K562 (cell line): ENCODE data around the gene SERTAD1. TPM values are rescaled to one million over a fixed set of nuclear protein-coding genes. Genes with fewer than 3 reads are reported as not detected.
A peak's percentile ranks its signal among the peaks of the same experiment; 100 is the strongest.

Experiments
- CHD4 ChIP-seq: fragments of 200-600 bp; sonication (generic); IDR thresholded peaks from 3 replicates; pipeline ENCODE4 v1.6.1; 2012; ENCODE audit warnings: low read depth, mild to moderate bottlenecking, mixed read lengths, low read length, inconsistent platforms; ENCODE audit not compliant: insufficient read depth, insufficient replicate concordance, poor library complexity, severe bottlenecking
- DMBX1 ChIP-seq: fragments of 250-450 bp; sonication (Bioruptor Pico); IDR thresholded peaks from 2 replicates; pipeline ENCODE4 v1.8.0; 2022; ENCODE audit warnings: inconsistent platforms, mild to moderate bottlenecking, moderate library complexity, borderline replicate concordance
- ELF1 ChIP-seq: fragments of 200-800 bp; sonication (Bioruptor generic); IDR thresholded peaks from 2 replicates; pipeline ENCODE4 v1.6.1; 2016; ENCODE audit warnings: missing genetic modification characterization, missing compliant biosample characterization
- ESRRA ChIP-seq: fragments of 450-650 bp; IDR thresholded peaks from 2 replicates; pipeline ENCODE4 v1.6.1; 2014; ENCODE audit warnings: low read depth, mild to moderate bottlenecking, moderate library complexity, borderline replicate concordance
- ETV1 ChIP-seq: fragments of 450-650 bp; conservative IDR thresholded peaks from 2 replicates; pipeline ENCODE4 v1.6.1; 2016; ENCODE audit warnings: missing genetic modification characterization, control low read depth, low read depth, missing compliant biosample characterization
- FOXM1 ChIP-seq, 2 experiments: fragments of 450-650 bp in 1 of 2; sonication (generic) in 1 of 2; formaldehyde crosslinking in 1 of 2; IDR thresholded peaks; 2 replicates each; pipeline versions ENCODE4 v1.6.1 to v1.9.0; 2017 to 2022; ENCODE audit warnings: low read depth in 2 of 2, mild to moderate bottlenecking in 2 of 2, missing genetic modification reagents in 1 of 2, moderate library complexity in 1 of 2
- HLTF ChIP-seq: fragments of 450-650 bp; IDR thresholded peaks from 2 replicates; pipeline ENCODE4 v1.6.1; 2016
- HNRNPUL1 ChIP-seq: fragments of 200-400 bp; formaldehyde crosslinking; IDR thresholded peaks from 2 replicates; pipeline ENCODE4 v1.6.1; 2017; ENCODE audit warnings: low read length
- NFE2L1 ChIP-seq: fragments of 450-650 bp; IDR thresholded peaks from 2 replicates; pipeline ENCODE4 v1.6.1; 2016; ENCODE audit warnings: missing genetic modification characterization, low read depth, mild to moderate bottlenecking, missing compliant biosample characterization, moderate library complexity, borderline replicate concordance
- PHF21A ChIP-seq: fragments of 450-650 bp; IDR thresholded peaks from 2 replicates; pipeline ENCODE4 v1.6.1; 2017; ENCODE audit warnings: low read depth, borderline replicate concordance
- RFX5 ChIP-seq: IDR thresholded peaks from 2 replicates; pipeline ENCODE4 v1.6.1; 2011; ENCODE audit warnings: low read depth, mild to moderate bottlenecking, improper control_type of control experiment, low read length
- SMC3 ChIP-seq: conservative IDR thresholded peaks from 2 replicates; pipeline ENCODE4 v1.6.1; 2011; ENCODE audit warnings: low read depth, low read length, improper control_type of control experiment; ENCODE audit not compliant: insufficient read depth
- TEAD1 ChIP-seq, 2 experiments: fragments of 450-650 bp in 1 of 2; sonication (generic) in 1 of 2; formaldehyde crosslinking; IDR thresholded peaks; 2 replicates each; pipeline versions ENCODE4 v1.4.0 to v1.8.0; 2020 to 2022; ENCODE audit warnings: mild to moderate bottlenecking in 2 of 2, missing genetic modification reagents in 1 of 2
- ZNF224 ChIP-seq: sonication (generic); formaldehyde crosslinking; IDR thresholded peaks from 2 replicates; pipeline ENCODE4 v1.8.0; 2022; ENCODE audit warnings: mild to moderate bottlenecking, missing genetic modification reagents
- ZNF77 ChIP-seq: fragments of 250-450 bp; sonication (Bioruptor Pico); IDR thresholded peaks from 2 replicates; pipeline ENCODE4 v1.5.0; 2020
- ZNF778 ChIP-seq: fragments of 450-650 bp; formaldehyde crosslinking; IDR thresholded peaks from 2 replicates; pipeline ENCODE4 v1.4.0; 2020; ENCODE audit warnings: mild to moderate bottlenecking, moderate library complexity
- polyA plus RNA-seq, 8 experiments: library from polyadenylated mRNA; depleted of rRNA in 4 of 8; stranded (reverse) in 5 of 8; unstranded in 3 of 8; fragments of >200 nt; fragmentation: Nextera tagmentation in 2 of 8; fragmentation: Illumina TruSeq in 1 of 8; extraction: Ambion mirVana in 2 of 8; extraction: Trizol in 1 of 8; gene quantifications; 2 replicates each; pipeline versions ENCODE4 v1.2.1 to v1.2.3, GENCODE V29; 2011 to 2014; ENCODE audit warnings: inconsistent platforms in 1 of 8, missing spikeins in 1 of 8
- total RNA-seq, 7 experiments: library from RNA; depleted of rRNA in 6 of 7; stranded (reverse); fragments of >200 nt in 6 of 7; fragmentation: Illumina TruSeq in 2 of 7; extraction: Trizol in 2 of 7; gene quantifications; 2 replicates each; pipeline versions ENCODE4 v1.2.1 to v1.2.3, GENCODE V29; 2011 to 2021; ENCODE audit warnings: low replicate concordance in 1 of 7
- TF ChIP-seq, protein P1 (sequence below): fragments of 150-350 bp; IDR thresholded peaks from 2 replicates; pipeline ENCODE4 v1.6.1; 2014; ENCODE audit warnings: low read depth, mild to moderate bottlenecking, low read length, borderline replicate concordance
- TF ChIP-seq, protein P2 (sequence below): sonication (generic); formaldehyde crosslinking; IDR thresholded peaks from 2 replicates; pipeline ENCODE4 v1.8.0; 2022; ENCODE audit warnings: mild to moderate bottlenecking, missing genetic modification reagents
- TF ChIP-seq, protein P3 (sequence below): fragments of 450-650 bp; IDR thresholded peaks from 2 replicates; pipeline ENCODE4 v1.6.1; 2017; ENCODE audit warnings: antibody characterized with exemption

Gene SERTAD1
- total and polyA plus RNA-seq, 9 of the 15 experiments (the other 6 are each of a cell fraction or from before 2014, with no cell fraction given), result 0.15 to 8.7 (median 4.9) TPM

DNA sequence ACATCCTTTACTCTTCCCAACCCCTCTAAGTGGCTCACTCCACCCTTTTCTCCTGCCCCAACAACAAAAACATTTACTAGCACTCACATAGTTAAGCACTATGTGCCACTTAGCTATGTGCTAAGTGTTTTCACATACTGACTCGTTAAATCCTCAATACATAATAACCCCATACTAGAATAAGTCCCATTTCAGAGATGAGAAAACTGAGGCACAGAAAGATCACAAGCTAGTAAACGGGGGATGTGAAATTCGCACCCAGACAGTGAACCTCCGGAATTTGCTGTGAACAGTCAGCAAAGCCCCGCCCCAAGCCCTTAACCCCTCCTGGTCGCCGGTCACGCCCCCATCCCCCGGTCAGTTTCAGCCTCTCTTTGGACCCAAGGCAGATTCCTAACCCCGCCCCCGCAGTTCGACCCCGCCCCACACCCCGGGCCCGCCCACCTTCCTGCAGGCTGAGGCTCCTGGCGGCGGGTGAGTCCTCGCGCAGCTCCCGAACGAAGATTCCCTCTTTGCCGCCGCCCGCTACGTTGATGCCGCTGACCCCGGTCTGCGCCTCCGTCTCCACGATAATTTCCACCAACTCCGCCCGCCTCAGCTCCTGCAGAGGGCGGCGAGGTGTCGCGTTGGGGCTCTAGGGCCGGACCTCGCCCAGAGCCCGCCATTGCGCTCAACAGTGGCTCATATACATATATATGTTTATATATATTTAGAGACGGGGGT lies 22.4 kb downstream of the SERTAD1 start (continued):
- TF ChIP-seq CHD4, result peak; percentile 95
- TF ChIP-seq RFX5, result no peak
- TF ChIP-seq, protein P1, sequence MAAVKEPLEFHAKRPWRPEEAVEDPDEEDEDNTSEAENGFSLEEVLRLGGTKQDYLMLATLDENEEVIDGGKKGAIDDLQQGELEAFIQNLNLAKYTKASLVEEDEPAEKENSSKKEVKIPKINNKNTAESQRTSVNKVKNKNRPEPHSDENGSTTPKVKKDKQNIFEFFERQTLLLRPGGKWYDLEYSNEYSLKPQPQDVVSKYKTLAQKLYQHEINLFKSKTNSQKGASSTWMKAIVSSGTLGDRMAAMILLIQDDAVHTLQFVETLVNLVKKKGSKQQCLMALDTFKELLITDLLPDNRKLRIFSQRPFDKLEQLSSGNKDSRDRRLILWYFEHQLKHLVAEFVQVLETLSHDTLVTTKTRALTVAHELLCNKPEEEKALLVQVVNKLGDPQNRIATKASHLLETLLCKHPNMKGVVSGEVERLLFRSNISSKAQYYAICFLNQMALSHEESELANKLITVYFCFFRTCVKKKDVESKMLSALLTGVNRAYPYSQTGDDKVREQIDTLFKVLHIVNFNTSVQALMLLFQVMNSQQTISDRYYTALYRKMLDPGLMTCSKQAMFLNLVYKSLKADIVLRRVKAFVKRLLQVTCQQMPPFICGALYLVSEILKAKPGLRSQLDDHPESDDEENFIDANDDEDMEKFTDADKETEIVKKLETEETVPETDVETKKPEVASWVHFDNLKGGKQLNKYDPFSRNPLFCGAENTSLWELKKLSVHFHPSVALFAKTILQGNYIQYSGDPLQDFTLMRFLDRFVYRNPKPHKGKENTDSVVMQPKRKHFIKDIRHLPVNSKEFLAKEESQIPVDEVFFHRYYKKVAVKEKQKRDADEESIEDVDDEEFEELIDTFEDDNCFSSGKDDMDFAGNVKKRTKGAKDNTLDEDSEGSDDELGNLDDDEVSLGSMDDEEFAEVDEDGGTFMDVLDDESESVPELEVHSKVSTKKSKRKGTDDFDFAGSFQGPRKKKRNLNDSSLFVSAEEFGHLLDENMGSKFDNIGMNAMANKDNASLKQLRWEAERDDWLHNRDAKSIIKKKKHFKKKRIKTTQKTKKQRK, result no peak
- TF ChIP-seq, protein P2, sequence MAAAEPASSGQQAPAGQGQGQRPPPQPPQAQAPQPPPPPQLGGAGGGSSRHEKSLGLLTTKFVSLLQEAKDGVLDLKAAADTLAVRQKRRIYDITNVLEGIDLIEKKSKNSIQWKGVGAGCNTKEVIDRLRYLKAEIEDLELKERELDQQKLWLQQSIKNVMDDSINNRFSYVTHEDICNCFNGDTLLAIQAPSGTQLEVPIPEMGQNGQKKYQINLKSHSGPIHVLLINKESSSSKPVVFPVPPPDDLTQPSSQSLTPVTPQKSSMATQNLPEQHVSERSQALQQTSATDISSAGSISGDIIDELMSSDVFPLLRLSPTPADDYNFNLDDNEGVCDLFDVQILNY, result no peak
- TF ChIP-seq TEAD1 (CRISPR knock-in tag; IDR thresholded peaks at IDR 0.05), result 0 out of 4 replicates have a peak, but pooled peaks have one; percentile 9 to 24
- TF ChIP-seq NFE2L1 (tag), result no peak
- no peak for TF ChIP-seq ZNF778 (CRISPR knock-in tag)
- TF ChIP-seq PHF21A, result no peak
- TF ChIP-seq ZNF77 (CRISPR knock-in tag), result no peak
- TF ChIP-seq ETV1 (tag), result peak; percentile 42; the same call in 1 of the 2 replicates
- TF ChIP-seq HNRNPUL1, result no peak
- TF ChIP-seq FOXM1 (IDR thresholded peaks at IDR 0.05; ENCODE audit: low read depth), result peak; percentile 9; the same call in 1 of the 2 replicates
- TF ChIP-seq FOXM1 (CRISPR knock-in tag; IDR thresholded peaks at IDR 0.05; ENCODE audit: low read depth), result no peak
- no peak for TF ChIP-seq DMBX1
- TF ChIP-seq ZNF224 (CRISPR knock-in tag), result no peak
- peak; percentile 34; the same call in 1 of the 2 replicates for TF ChIP-seq HLTF
- TF ChIP-seq ESRRA, result peak; percentile 53
- TF ChIP-seq, protein P3, sequence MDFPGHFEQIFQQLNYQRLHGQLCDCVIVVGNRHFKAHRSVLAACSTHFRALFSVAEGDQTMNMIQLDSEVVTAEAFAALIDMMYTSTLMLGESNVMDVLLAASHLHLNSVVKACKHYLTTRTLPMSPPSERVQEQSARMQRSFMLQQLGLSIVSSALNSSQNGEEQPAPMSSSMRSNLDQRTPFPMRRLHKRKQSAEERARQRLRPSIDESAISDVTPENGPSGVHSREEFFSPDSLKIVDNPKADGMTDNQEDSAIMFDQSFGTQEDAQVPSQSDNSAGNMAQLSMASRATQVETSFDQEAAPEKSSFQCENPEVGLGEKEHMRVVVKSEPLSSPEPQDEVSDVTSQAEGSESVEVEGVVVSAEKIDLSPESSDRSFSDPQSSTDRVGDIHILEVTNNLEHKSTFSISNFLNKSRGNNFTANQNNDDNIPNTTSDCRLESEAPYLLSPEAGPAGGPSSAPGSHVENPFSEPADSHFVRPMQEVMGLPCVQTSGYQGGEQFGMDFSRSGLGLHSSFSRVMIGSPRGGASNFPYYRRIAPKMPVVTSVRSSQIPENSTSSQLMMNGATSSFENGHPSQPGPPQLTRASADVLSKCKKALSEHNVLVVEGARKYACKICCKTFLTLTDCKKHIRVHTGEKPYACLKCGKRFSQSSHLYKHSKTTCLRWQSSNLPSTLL, result no peak
- no peak for TF ChIP-seq SMC3
- no peak for TF ChIP-seq ELF1 (tag)
